Endodermal cell (in vitro differentiated cells): ENCODE measurements around the gene CSH1. TPM values are rescaled to one million over a fixed set of nuclear protein-coding genes. Genes with fewer than 3 reads are reported as not detected.
"Not testable (repeated sequence)": the region's sequence is repeated elsewhere in the genome, so short reads cannot be mapped to it uniquely, and the experiment has no call there.

ENCODE experiments used
- DNase-seq: peaks from one replicate; pipeline ENCODE4 v3.0.0-alpha.2; 2017
- H3K27ac ChIP-seq: 2 replicates; pipeline ENCODE4 v1.5.1; 2013; ENCODE audit warnings: mild to moderate bottlenecking, low read depth, low read length, moderate library complexity
- H3K27me3 ChIP-seq: 2 replicates; pipeline ENCODE4 v1.6.1; 2013; ENCODE audit warnings: mild to moderate bottlenecking, low read length, moderate library complexity; ENCODE audit not compliant: insufficient read depth, control insufficient read depth, poor library complexity, severe bottlenecking
- H3K36me3 ChIP-seq: 2 replicates; pipeline ENCODE4 v1.7.0; 2013; ENCODE audit warnings: mild to moderate bottlenecking, low read length, moderate library complexity; ENCODE audit not compliant: control insufficient read depth, insufficient read depth
- H3K4me1 ChIP-seq: one replicate; pipeline ENCODE4 v1.7.0; 2013; ENCODE audit warnings: low read length; ENCODE audit not compliant: control insufficient read depth, insufficient read depth
- H3K4me3 ChIP-seq: 2 replicates; pipeline ENCODE4 v1.5.1; 2013; ENCODE audit warnings: mild to moderate bottlenecking, low read length, moderate library complexity
- H3K9ac ChIP-seq: 2 replicates; pipeline ENCODE4 v1.6.1; 2013; ENCODE audit warnings: mild to moderate bottlenecking, low read length, moderate library complexity; ENCODE audit not compliant: poor library complexity, severe bottlenecking; ENCODE audit errors: extremely low read depth
- H3K9me3 ChIP-seq: 2 replicates; pipeline ENCODE4 v1.6.1; 2013; ENCODE audit warnings: mild to moderate bottlenecking, low read length, moderate library complexity; ENCODE audit not compliant: control insufficient read depth
- H3K27ac Mint-ChIP-seq: 2 replicates; pipeline ENCODE4 v1.8.0; 2020; ENCODE audit warnings: mixed read lengths
- H3K27me3 Mint-ChIP-seq: 2 replicates; pipeline ENCODE4 v1.8.0; 2021; ENCODE audit warnings: mild to moderate bottlenecking, mixed read lengths; ENCODE audit not compliant: insufficient read depth
- H3K36me3 Mint-ChIP-seq: 2 replicates; pipeline ENCODE4 v1.8.0; 2020; ENCODE audit warnings: low read depth, mixed read lengths
- H3K4me1 Mint-ChIP-seq: 2 replicates; pipeline ENCODE4 v1.8.0; 2020; ENCODE audit warnings: mixed read lengths
- H3K4me3 Mint-ChIP-seq: 2 replicates; pipeline ENCODE4 v1.8.0; 2020; ENCODE audit warnings: mild to moderate bottlenecking, moderate library complexity, mixed read lengths
- H3K9me3 Mint-ChIP-seq: 2 replicates; pipeline ENCODE4 v1.8.0; 2020; ENCODE audit warnings: mild to moderate bottlenecking, mixed read lengths
- WGBS, 2 experiments: methylation state at CpG; one replicate each; pipeline versions ENCODE4 v1.1.5 to v1.1.7; 2013; ENCODE audit warnings: missing lambda C conversion rate in 2 of 2, mixed read lengths in 1 of 2; ENCODE audit not compliant: insufficient coverage in 1 of 2, insufficient read length in 1 of 2; 5-methylcytosine and 5-hydroxymethylcytosine counted together
- total RNA-seq, 2 donors: library from RNA; stranded (reverse); fragmentation: NEBNext Ultra II Directional in 1 of 2; extraction: Animal tissue kit (Norgen Biotek cat#: 25700) in 1 of 2; gene quantifications; 2 replicates in 1 of 2; 3 replicates in 1 of 2; pipeline ENCODE4 v1.2.1, GENCODE V29; 2021
- TF ChIP-seq, protein P1 (sequence below): fragments of 200-600 bp; sonication (generic); conservative IDR thresholded peaks from 2 replicates; pipeline ENCODE4 v1.5.0; 2021; ENCODE audit warnings: antibody characterized with exemption, mild to moderate bottlenecking

CSH1 gene
- total RNA-seq, 2 donors from 2014 or later, result 0.64 TPM; not detected in 1

DNA sequence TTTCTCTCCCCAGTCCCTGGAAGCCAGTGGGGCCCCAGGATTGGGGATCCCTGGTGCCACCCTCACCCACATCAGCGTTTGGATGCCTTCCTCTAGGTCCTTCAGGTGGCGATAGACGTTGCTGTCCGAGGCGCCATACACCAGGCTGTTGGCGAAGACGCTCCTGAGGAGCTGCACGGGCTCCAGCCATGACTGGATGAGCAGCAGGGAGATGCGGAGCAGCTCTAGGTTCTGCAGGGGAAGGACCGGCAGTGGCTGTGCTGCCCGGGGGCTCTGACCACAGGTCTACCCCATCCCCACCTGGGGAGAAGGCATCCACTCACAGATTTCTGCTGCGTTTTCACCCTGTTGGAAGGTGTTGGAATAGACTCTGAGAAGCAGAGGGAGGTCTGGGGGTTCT lies 15.7 kb downstream of the CSH1 start:
- H3K9me3 ChIP-seq, result no peaks in the 10 kb centered on the region
- Mint-ChIP-seq H3K4me3 (peak overlapping the region; percentile 33), H3K9me3 (no peaks in the 10 kb centered on the region), H3K27ac (no peak overlapping the region), H3K4me1 (peaks cover 10% of the 10 kb centered on the region), H3K36me3 (no peaks in the 10 kb centered on the region), H3K27me3 (peaks cover 13% of the 10 kb centered on the region)
- H3K9ac ChIP-seq, result no peak overlapping the region
- H3K27ac ChIP-seq, result no peak overlapping the region
- TF ChIP-seq, protein P1, sequence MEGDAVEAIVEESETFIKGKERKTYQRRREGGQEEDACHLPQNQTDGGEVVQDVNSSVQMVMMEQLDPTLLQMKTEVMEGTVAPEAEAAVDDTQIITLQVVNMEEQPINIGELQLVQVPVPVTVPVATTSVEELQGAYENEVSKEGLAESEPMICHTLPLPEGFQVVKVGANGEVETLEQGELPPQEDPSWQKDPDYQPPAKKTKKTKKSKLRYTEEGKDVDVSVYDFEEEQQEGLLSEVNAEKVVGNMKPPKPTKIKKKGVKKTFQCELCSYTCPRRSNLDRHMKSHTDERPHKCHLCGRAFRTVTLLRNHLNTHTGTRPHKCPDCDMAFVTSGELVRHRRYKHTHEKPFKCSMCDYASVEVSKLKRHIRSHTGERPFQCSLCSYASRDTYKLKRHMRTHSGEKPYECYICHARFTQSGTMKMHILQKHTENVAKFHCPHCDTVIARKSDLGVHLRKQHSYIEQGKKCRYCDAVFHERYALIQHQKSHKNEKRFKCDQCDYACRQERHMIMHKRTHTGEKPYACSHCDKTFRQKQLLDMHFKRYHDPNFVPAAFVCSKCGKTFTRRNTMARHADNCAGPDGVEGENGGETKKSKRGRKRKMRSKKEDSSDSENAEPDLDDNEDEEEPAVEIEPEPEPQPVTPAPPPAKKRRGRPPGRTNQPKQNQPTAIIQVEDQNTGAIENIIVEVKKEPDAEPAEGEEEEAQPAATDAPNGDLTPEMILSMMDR, result no peak
- no peaks in the 10 kb centered on the region for H3K4me1 ChIP-seq
- H3K4me3 ChIP-seq, result no peak overlapping the region
- 92 to 95% methylated on average over 4 to 12 of the region's 12 CpGs for WGBS, 2 experiments
- peaks cover 6% of the 10 kb centered on the region for H3K27me3 ChIP-seq
- H3K36me3 ChIP-seq, result no peaks in the 10 kb centered on the region
- DNase-seq, result peak; percentile 71

DNA sequence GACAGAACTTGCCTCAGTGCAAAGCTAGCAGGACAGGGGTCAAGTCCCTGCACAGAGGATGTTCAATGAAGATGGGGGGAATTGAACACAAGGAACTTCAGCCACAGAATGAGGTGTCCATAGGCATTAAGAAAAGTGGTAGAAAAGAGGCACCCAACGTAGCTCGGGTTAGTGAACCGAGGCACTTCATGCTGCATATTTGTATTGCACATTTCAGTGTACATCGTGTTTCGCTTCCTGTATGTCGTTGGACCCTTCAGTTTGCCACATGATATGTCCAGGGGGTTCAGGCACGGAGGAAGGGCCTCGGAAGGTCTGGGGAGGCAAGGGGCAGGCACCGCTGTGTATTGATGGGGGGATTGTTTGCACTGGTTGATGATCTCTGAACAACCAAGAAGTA lies 18.0 kb downstream of the CSH1 start:
- not testable (repeated sequence) for DNase-seq, H3K4me3 Mint-ChIP-seq, H3K27me3 ChIP-seq, H3K27ac Mint-ChIP-seq, H3K27ac ChIP-seq, H3K9ac ChIP-seq, H3K9me3 Mint-ChIP-seq, H3K4me1 ChIP-seq, H3K36me3 ChIP-seq, H3K36me3 Mint-ChIP-seq, H3K9me3 ChIP-seq, H3K4me3 ChIP-seq
- peaks cover 10% of the 10 kb centered on the region for H3K4me1 Mint-ChIP-seq
- 92 to 99% methylated on average over 6 to 9 of the region's 9 CpGs for WGBS, 2 experiments
- H3K27me3 Mint-ChIP-seq, result peaks cover 10% of the 10 kb centered on the region

DNA sequence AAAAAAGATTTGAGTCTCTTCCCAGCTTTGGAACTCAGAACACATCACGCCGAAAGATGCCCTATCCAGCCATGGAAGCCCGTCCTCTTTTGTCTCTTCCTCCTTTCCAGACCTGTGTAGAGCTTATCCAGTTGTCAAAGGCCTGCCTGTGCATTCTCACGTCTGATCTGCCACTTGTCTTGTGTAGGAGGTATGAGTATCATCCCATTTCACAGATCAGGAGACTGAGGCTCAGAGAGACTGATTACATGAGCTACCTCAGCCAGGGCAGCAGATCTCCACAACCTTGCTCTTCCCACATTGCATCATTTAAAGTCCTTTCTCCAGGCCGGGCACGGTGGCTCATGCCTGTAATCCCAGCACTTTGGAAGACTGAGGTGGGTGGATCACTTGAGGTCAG lies 21.7 kb downstream of the CSH1 start:
- H3K36me3 Mint-ChIP-seq, DNase-seq, H3K4me3 ChIP-seq, H3K4me1 ChIP-seq, H3K27me3 ChIP-seq, H3K36me3 ChIP-seq, H3K9ac ChIP-seq, H3K4me3 Mint-ChIP-seq, H3K4me1 Mint-ChIP-seq, H3K27ac ChIP-seq, H3K9me3 Mint-ChIP-seq, H3K9me3 ChIP-seq, H3K27ac Mint-ChIP-seq: not testable (repeated sequence)
- peaks cover 12% of the 10 kb centered on the region for H3K27me3 Mint-ChIP-seq
- WGBS, 2 experiments, result 95 to 100% methylated on average over 3 to 6 of the region's 6 CpGs

DNA sequence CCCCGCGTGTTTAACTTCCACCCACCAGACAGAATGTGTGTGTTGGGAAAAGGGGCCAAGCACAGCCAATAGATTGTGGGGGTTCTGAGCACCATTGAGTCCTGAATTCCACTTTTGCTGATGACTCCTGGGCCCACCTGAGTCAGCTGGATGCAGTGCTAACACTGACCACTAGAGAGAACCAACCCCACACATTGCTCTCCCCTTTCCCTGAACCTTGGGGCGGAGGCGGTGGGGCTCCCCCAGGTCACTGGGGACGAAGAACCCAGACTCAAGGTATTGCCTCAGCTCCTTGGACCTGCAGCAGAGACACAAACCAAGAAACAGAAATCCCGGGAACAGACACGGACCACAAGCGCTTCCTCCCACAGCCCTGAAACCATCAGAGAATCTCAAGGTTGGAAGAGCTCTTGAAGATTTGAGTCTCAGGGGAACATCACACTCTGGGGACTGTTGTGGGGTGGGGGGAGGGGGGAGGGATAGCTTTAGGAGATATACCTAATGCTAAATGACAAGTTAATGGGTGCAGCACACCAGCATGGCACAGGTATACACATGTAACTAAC lies 22.2 kb downstream of the CSH1 start:
- not testable (repeated sequence) for H3K36me3 ChIP-seq

DNA sequence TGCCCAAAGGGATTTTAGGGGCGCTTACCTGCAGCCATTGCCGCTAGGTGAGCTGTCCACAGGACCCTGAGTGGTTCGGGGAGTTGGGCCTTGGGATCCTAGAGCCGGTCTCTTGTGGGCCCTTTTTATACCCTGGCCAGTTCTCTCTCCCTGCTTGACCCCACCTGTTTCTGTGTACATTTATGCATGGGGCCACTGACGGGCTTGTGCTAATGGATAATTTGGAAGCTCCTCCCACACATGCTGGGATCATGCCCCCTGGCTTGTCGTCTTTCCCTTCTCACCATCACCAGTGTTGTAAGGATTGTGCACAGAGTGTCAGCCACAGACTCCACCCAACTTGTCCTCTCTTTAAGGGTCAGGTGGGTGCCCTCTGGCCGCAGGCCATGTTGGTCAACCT lies 22.8 kb downstream of the CSH1 start, which contains the start of gene CSH2:
CSH2 (minus strand) TSS at position 101 of the 400 bp plus-strand sequence; CDS start at position 38, 63 bp downstream.
- H3K36me3 Mint-ChIP-seq, H3K36me3 ChIP-seq, H3K9ac ChIP-seq, H3K27ac Mint-ChIP-seq, H3K4me1 ChIP-seq, H3K27ac ChIP-seq, H3K4me3 Mint-ChIP-seq, H3K4me1 Mint-ChIP-seq, H3K4me3 ChIP-seq, DNase-seq, H3K9me3 Mint-ChIP-seq, H3K9me3 ChIP-seq, H3K27me3 ChIP-seq: not testable (repeated sequence)
- WGBS, 2 experiments, result 95% methylated on average over 3 of the region's 7 CpGs; no CpG with 5 or more reads in 1 of the 2 experiments
- peaks cover 11% of the 10 kb centered on the region for H3K27me3 Mint-ChIP-seq

More for the DNA sequence above, 22.2 kb downstream of the CSH1 start:
- H3K9me3 Mint-ChIP-seq, H3K27ac ChIP-seq, H3K27me3 ChIP-seq, H3K4me3 ChIP-seq, H3K9ac ChIP-seq, H3K4me1 ChIP-seq, H3K9me3 ChIP-seq, H3K4me3 Mint-ChIP-seq, H3K36me3 Mint-ChIP-seq, H3K4me1 Mint-ChIP-seq, H3K27ac Mint-ChIP-seq: not testable (repeated sequence)
- WGBS, 2 experiments, result 84% methylated on average over 6 of the region's 8 CpGs; no CpG with 5 or more reads in 1 of the 2 experiments
- peak; percentile 62 for DNase-seq
- TF ChIP-seq, protein P1, result peak; percentile 39
- peaks cover 12% of the 10 kb centered on the region for H3K27me3 Mint-ChIP-seq
